ENCODE data around the gene DDX5.
"Not testable (repeated sequence)": the region's sequence is repeated elsewhere in the genome, so short reads cannot be mapped to it uniquely, and the experiment has no call there.

DDX5 gene

DNA sequence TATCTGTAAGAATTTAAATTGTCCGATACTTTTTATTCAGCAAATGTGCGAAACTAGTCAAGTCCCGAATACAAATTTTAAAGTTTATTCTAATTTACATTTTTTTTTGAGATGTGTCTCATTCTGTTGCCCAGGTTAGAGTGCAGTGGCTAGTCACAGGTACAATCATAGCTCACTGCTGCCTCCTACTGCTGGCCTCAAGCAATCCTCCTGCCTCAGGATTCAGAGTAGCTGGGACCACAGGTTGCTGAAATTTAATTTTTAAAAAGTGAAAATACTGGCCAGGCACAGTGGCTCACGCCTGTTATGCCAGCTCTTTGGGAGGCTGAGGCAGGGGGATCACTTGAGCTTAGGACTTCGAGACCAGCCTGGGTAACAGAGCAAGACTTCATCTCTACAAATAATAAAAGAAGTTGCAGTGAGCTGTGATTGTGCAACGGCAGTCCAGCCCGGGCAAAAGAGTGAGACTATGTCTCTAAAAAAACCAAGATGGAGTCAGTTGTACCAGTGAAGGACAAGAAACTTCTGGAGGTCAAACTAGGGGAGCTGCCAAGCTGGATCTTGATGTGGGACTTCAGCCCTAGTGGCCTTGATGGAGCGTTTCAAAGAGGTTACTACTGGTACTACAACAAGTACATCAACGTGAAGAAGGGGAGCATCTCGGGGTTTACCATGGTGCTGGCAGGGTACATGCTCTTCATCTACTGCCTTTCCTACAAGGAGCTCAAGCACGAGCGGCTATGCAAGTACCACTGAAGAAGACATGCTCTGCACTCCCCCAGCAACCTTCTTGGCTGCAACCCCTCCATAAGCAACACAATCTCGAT is 14.8 kb downstream of the DDX5 start:
- no peak for DNase-seq

DNA sequence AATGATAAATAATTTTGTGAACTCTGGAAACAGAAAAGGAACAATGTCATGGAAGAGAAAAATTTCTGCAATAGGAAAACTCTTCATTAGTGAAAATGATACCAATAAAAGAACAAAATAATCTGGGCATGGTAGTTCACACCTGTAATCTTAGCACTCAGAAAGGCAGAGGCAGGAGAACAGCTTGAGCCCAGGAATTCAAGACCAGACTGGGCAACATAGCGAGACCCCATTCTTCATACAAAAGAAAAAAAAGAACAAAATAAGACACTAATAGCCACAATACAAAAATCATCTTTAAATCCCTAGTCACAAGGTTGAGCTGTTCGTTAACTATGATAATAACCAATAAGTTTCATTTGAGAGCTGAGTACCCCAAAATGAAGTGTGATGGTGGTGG is 17.8 kb downstream of the DDX5 start:
- DNase-seq, result no peak

DNA sequence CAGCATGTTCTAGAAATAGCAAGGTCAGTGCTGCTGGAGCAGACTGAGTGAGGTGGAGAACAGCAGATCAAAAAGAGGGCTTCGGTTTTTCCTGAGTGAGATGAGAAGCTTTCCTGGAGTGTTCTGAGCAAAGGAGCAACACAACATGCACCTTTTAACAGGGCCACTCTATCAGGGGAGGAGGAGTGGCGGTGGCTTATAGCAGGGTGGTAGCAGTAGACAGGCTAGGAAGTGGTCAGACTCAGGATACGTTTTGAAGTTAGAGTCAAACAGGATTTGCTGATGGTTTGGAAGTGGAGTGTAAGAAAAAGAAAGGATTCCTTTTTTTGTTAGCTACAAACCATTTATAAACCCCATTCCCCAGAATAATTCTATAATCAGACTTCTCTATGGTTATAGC is 21.7 kb downstream of the DDX5 start:
- DNase-seq, result no peak

DNA sequence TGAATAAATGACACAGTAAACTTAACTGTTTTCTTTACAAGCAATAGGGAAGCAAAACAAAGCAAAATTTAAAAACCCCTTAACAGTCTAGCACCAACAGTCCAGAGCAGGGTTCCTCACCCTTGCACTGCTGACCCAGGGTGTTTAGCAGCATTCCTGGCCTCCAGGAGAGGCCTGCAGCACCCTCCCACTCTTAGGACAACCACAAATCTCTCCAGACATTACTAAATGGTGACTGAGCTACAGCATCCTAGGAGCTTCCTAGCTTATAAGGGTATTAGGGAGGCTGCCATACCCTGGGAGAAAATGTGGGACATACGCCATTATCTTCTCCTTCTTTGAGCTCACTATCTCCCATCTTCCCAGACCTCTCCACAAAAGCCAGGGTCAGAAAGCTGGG is 25.1 kb downstream of the DDX5 start:
- DNase-seq, result no peak

DNA sequence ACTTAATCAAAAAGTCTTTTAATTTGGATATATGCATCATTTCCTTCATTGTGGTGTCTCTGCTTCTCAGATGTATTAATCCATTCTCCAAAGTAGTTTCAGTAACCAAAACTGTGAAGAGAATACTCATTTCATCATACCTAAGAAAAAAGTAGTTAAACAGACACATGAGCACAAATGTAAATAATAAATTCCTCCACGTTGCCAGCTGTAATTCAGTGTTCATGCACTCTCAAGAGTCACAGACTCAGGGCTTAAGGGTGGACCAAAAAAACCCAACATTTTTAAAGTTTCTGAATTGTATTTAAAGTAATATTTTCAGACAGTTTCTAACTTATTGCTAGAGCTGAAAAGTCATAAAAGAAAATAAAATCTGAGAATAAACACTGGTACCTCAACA is 28.2 kb downstream of the DDX5 start:
- DNase-seq, result no peak

DNA sequence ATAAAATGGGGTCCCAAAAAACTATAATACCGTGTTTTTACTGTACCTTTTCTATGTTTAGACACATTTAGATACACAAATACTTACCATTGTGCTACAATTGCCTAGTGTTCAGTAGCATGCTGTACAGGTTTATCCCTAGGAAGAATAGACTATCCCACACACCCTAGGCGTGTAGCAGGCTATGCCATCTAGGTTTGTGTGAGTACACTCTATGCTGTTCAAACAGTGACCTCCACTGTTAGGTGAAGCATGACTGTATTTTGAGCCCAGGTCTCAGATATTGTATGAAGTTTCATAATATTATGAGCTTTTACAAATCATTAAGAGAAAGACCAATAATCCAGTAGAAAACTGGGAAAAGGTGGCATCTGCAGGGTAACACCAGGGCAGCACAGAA is 33.5 kb downstream of the DDX5 start:
- DNase-seq, result no peak

DNA sequence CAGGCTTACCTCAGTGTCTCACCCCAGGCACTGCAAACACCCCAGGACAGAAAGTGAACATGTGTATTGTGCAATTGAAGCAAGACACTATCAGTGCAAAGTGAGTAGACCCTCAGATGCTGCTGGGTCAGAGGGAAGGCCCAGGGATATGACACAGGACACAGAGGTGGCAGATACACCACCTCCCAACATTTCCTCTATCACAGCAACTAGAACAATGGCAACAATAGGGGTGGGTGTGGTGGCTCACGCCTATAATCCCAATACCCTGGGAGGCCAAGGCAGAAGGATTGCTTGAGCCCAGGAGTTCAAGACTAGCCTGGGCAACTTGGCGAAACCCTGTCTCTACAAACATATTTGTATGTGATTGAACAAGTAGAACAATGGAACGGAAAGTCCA is 34.6 kb downstream of the DDX5 start:
- DNase-seq, result no peak

DNA sequence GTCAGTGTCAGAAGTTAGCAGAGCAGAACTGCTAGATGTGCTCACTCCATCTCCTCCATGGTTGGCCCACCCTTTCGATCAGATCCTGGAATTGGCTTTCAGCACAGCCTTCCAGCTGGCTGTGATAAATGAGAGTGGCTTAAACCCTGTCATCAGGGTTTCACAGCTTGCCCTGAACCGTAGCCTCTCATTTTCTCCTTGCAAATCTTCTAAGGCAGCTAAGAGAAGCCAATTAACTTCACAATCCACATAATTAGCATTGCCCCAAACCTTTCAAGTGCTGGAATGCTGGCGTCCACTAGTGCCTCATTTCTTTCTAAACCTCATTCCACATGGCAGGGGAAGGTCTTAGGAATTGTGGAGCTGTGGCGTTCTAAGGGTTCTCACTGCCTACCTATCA is 35.5 kb downstream of the DDX5 start:
- DNase-seq, result no peak

DNA sequence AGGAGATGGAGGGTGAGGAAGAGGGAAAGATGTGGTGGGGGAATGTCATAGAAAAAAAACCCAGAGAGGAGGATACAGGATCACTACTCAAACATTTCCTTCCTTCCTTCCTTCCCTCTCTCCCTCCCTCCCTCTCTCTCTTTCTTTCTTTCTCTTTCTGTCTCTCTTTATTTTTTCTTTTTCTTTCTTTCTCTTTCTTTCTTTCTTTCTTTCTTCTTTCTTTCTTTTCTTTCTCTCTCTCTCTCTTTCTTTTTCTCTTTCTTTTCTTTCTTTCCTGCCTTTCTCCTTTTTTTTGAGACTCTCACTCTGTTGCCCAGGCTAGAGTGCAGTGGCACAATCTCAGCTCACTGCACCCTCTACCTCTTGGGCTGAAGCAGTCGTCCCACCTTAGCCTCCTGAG is 39.3 kb downstream of the DDX5 start:
- DNase-seq, result not testable (repeated sequence)

DNA sequence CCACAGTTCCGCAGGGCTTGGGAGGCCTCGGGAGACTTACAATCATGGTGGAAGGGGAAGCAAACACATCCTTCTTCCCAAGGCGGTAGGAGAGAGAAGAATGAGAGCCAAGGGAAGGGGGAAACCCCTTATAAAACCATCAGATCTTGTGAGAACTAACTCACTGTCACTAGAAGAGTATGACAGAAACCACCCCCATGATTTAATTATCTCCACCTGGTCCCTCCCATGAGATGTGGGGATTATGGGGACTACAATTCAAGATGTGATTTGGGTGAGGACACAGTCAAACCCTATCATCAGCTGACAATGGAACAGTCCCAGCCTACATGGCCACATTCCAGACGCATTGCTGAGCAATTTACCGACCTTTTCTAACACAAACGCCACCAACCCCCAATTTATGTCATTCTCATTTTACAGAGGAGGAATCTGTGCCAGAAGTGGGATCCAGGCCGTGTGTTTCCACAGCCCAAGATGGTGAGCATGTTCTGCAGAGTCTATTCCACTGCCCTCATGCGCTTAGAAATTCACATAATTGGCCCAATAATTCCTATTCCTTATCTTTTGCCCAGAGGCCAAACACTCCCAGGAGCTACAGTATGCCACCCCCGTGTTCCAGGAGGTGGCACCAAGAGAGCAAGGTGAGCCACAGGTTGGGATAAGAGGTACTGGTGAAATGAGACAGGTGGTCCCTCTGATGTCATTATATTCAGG is 39.9 kb downstream of the DDX5 start:
- DNase-seq, result no peak

DNA sequence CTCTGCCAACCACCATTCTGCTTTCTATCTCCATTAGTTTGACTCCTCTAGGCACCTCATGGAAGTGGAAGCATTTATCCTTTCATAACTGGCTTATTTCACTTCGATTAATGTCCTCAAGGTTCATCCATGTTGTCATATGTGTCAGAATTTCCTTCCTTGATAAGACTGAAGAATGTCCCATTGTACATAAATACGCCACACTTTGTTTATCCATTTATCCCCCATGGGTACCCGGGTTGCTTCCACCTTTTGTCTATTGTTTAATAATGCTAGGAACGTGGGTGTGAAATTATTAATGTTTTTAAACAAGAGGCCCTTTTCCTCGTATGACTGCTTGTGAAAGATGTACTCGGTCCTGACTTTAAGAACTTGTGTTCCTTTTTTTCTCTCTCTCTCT is 44.3 kb downstream of the DDX5 start:
- no peak for DNase-seq

DNA sequence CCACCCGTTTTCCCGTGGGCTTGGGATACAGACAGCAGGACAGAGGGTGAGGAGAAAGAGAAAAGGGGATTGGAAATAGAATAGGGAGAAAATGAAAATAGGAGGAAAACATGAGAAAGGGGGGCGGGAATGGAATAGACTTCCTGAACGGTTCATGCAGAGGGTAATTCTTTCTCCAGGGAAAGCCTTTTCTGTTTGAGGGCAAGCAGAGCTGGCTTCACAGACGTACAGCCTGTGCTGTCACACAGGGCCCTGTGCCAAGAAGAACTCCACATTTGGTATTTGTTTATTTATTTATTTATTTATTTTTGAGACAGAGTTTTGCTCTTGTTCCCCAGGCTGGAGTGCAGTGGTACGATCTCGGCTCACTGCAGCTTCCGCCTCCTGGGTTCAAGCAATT is 45.1 kb downstream of the DDX5 start:
- no peak for DNase-seq

DNA sequence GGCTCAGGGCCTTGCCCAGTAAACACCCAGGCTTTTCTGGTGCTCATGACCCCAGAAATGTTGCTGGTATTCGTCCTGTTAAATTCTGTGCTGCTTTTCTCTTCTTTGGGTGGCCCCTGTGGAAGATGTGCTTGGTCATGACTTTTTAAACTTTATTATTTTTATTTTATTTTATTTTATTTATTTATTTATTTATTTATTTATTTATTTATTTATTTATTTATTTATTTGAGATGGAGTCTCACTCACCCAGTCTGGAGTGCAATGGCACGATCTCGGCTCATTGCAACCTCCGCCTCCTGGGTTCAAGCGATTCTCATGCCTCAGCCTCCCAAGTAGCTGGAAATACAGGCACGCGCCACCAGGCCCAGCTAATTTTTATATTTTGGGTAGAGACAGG is 46.3 kb downstream of the DDX5 start:
- not testable (repeated sequence) for DNase-seq

DNA sequence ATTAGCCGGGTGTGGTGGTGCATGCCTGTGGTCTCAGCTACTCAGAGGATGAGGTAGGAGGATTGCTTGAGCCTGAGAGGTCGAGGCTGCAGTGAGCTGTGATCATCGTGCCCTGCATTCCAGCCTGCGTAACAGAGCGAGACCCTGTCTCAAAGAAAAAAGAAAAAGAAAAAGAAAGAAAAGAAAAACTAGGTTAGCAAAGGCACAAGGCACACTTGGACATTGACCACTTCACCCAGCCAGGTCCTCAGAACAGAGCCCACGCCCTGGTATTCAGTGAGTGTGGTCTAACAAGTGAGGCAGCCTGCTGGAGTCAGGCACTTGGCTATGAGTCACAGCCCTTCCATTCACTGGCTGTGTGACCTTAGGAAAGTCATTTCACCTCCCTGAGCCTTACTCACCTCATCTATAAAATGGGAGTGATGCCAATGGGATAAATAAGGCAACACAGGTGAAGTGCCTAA is 46.8 kb downstream of the DDX5 start:
- DNase-seq, result no peak

DNA sequence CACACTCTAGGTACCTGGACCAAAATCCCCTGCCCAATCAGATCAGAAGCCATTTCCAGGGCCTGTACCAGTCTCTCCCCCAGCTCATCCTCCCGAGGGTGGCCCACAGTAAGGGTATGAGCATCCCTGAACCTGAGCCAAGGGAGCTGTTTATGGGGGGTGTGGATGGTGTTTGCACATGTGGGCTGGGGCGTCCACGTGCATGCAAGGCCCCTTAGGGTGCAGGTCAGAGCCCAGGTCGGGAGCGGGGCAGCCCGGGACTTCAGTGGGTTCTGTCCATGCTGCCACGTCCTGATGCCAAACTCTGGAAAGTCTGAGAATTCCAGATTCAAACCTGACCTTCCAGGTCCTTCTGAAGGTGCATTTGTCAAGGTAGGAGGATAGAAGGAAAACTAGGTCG is 47.3 kb downstream of the DDX5 start:
- DNase-seq, result no peak

DNA sequence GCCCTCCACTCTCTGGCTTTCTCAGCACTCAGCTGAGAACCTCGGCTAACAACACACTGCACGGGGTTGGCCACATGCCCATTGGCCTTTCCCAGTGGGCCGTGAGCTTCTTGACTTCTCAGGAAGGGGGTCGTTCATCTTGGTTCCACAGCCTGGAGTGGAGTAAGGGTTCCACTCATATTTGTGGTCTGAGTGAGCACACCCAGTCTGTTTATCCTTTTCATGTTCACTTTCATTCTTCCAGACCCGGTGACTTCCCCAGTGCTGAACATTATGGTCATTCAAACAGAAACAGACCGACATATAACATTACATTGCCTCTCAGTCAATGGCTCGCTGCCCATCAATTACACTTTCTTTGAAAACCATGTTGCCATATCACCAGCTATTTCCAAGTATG is 48.9 kb downstream of the DDX5 start:
- DNase-seq, result no peak

DNA sequence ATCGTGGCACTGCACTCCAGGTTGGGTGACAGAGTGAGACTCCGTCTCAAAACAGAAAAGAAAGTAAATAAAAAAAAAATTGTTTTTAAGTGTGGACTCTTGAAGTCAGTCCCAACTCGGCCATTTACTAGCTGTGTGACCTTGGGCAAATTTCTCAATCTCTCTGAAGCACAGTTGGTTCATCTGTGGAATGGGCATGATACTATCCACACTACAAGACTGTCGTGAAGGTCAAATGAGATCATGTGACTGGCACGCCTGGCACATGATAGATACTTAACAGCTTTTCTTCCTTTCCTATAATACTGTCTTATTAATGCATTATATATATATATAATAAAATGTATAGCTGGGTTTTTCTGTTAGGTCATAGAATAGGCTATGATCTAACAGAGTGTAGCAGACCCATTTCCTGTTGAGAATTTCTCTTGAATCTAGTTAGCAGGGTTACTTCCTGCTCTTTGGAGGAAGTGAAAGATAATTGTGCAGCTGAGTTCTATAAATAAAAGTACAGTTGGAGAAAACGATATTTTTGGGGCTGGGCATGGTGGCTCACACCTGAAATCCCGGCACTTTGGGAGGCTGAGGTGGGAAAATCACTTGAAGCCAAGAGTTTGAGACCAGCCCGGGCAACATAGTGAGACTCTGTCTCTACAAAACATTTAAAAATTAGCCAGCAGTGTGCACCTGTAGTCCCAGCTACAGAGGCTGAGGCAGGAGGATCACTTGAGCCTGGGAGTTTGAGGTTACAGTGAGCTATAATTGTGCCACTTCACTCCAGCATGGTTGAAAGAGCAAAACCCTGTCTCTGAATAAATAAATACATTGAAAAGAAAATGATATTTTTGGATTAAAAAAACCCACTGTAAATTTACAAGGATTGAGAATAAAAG is 49.9 kb downstream of the DDX5 start:
- no peak for DNase-seq

DNA sequence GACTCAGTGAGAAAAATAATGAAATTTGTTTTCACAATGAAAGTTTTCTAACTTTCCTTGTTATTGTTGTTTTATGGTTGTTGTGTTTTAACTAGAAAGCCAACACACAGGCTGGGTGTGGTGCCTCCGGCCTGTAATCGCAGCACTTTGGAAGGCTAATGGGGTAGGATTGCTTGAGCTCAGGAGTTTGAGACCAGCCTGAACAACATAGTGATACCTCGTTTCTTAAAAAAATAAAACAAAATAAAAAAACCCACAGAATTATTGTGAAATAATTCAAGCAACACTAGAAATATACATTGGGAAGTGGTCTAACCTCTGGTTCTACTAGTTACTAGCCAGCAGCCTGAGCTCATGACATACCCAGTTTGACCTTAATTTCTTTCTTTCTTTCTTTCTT is 56.5 kb downstream of the DDX5 start:
- DNase-seq, result no peak

DNA sequence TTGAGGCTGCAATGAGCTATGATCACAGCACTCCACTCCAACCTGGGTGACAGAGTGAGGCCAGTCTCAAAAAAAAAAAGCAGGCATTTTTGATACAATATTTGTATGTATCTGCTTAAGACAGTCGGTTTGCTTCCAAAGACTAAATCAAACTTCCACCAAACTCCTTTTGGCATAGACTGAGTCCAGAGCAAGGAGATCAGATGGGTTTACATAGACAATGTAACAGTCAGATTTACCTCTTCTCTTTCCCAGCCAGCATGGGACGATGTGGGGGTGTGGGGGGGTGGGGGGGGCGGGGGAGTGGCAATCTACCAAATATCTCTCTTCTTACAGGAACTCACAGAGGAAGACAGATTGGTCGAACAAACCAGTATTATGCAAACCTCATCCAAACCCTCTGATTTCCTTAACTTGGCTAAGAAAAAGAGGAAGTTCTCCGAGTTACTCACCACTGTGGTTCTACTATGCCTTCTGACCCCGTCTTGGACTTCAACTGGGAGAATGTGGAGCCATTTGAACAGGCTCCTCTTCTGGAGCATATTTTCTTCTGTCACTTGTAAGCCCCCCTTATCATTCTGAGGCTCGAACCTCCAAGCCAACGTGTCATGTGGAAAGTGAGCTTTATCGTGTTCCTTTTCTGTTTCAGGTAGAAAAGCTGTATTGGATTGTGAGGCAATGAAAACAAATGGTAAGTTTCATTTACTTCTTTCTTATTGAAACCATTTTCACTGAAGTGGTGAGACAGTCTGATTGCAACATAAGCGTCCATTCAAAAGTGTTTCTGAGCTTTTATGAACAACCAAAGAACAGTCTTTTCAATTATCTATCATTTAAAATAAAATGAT is 57.2 kb downstream of the DDX5 start, which contains the start of gene MILR1:
MILR1 (plus strand) TSS at position 451 of the 848 bp plus-strand sequence; CDS start at position 505, 54 bp downstream.
- DNase-seq, result no peak
